Fibroblast of pulmonary artery (primary cell): ENCODE measurements around the gene SYT1.

Source experiments
- DNase-seq: peaks from one replicate; pipeline ENCODE4 v3.0.0-alpha.2; 2010; ENCODE audit warnings: low read depth
- H3K4me3 ChIP-seq: replicated peaks from 2 replicates; pipeline ENCODE4 v1.5.1; 2011; ENCODE audit warnings: low read depth, mild to moderate bottlenecking, control low read depth, low read length, moderate library complexity
- CTCF ChIP-seq: IDR thresholded peaks from 2 replicates; pipeline ENCODE4 v1.5.1; 2011; ENCODE audit warnings: mild to moderate bottlenecking, control low read depth, low read length, inconsistent platforms; ENCODE audit errors: missing control alignments

Gene SYT1

GRCh38 chr12:79380402-79380801, 515.8 kb downstream of the SYT1 start:
- no peak for DNase-seq
- no peak overlapping the region for H3K4me3 ChIP-seq
- no peak for TF ChIP-seq CTCF

GRCh38 chr12:79381248-79382208, 517.0 kb downstream of the SYT1 start:
- H3K4me3 ChIP-seq = no peak overlapping the region
- no peak for DNase-seq
- no peak for TF ChIP-seq CTCF

GRCh38 chr12:79384551-79384950, 520.0 kb downstream of the SYT1 start:
- H3K4me3 ChIP-seq = no peak overlapping the region
- no peak for DNase-seq
- TF ChIP-seq CTCF = no peak

GRCh38 chr12:79388011-79388410, 523.4 kb downstream of the SYT1 start:
- no peak for TF ChIP-seq CTCF
- no peak for DNase-seq
- no peak overlapping the region for H3K4me3 ChIP-seq

GRCh38 chr12:79393842-79394241, 529.3 kb downstream of the SYT1 start:
- H3K4me3 ChIP-seq = no peak overlapping the region
- DNase-seq = no peak
- no peak for TF ChIP-seq CTCF

GRCh38 chr12:79397609-79398008, 533.0 kb downstream of the SYT1 start:
- H3K4me3 ChIP-seq = no peak overlapping the region
- TF ChIP-seq CTCF = no peak
- no peak for DNase-seq

- TF ChIP-seq CTCF = no peak
- DNase-seq = no peak
- no peak overlapping the region for H3K4me3 ChIP-seq
These were observed 535.9 kb downstream of the SYT1 start for GRCh38 chr12:79400481-79400880.
